ENCODE measurements around the gene SLC12A2. TPM values are rescaled to one million over a fixed set of nuclear protein-coding genes. Genes with fewer than 3 reads are reported as not detected.

SLC12A2 gene
- total RNA-seq, 2 donors from 2014 or later, result 51.3 to 195 TPM

- TF ChIP-seq POLR2A (IDR thresholded peaks at IDR 0.05) (no peak), POLR2AphosphoS5 (IDR thresholded peaks at IDR 0.05) (no peak), CTCF (IDR thresholded peaks at IDR 0.05) (no peak)
- DNase-seq (ENCODE audit: low spot score), result no peak
- H3K4me3 ChIP-seq, result no peak overlapping the region
- 74% methylated on average over 1 of the region's 1 CpG for WGBS
- no peaks in the 10 kb centered on the region for H3K36me3 ChIP-seq
- H3K4me1 ChIP-seq (replicated peaks), result no peaks in the 10 kb centered on the region
- H3K9me3 ChIP-seq, result no peaks in the 10 kb centered on the region
- H3K27ac ChIP-seq, result no peak overlapping the region
- intact Hi-C loops (cut with DNase I), result no loop called here
- no peaks in the 10 kb centered on the region for H3K27me3 ChIP-seq (replicated peaks; ENCODE audit: insufficient read depth)
Observed at GRCh38 chr5:128123936-128124335, 40.4 kb downstream of the SLC12A2 start.

- H3K36me3 ChIP-seq, result no peaks in the 10 kb centered on the region
- TF ChIP-seq CTCF (IDR thresholded peaks at IDR 0.05) (no peak), POLR2AphosphoS5 (IDR thresholded peaks at IDR 0.05) (no peak), POLR2A (IDR thresholded peaks at IDR 0.05) (no peak)
- no peak overlapping the region for H3K27ac ChIP-seq
- intact Hi-C loops (cut with DNase I), result no loop called here
- no peaks in the 10 kb centered on the region for H3K4me1 ChIP-seq (replicated peaks)
- WGBS, result 88% methylated on average over 2 of the region's 2 CpGs
- no peaks in the 10 kb centered on the region for H3K27me3 ChIP-seq (replicated peaks; ENCODE audit: insufficient read depth)
- no peaks in the 10 kb centered on the region for H3K9me3 ChIP-seq
- no peak overlapping the region for H3K4me3 ChIP-seq
- no peak for DNase-seq (ENCODE audit: low spot score)
Observed at GRCh38 chr5:128126241-128126640, 42.7 kb downstream of the SLC12A2 start.

- H3K36me3 ChIP-seq, result no peaks in the 10 kb centered on the region
- intact Hi-C loops (cut with DNase I), result no loop called here
- no peak overlapping the region for H3K4me3 ChIP-seq
- no peak for TF ChIP-seq POLR2A (IDR thresholded peaks at IDR 0.05)
- no peak for TF ChIP-seq POLR2AphosphoS5 (IDR thresholded peaks at IDR 0.05)
- no peak for TF ChIP-seq CTCF (IDR thresholded peaks at IDR 0.05)
- WGBS, result 82% methylated on average over 1 of the region's 1 CpG
- no peak overlapping the region for H3K27ac ChIP-seq
- no peaks in the 10 kb centered on the region for H3K4me1 ChIP-seq (replicated peaks)
- DNase-seq (ENCODE audit: low spot score), result no peak
- H3K27me3 ChIP-seq (replicated peaks; ENCODE audit: insufficient read depth), result no peaks in the 10 kb centered on the region
- H3K9me3 ChIP-seq, result no peaks in the 10 kb centered on the region
Observed at GRCh38 chr5:128132499-128132898, 48.9 kb downstream of the SLC12A2 start.

GRCh38 chr5:128135286-128135685 is 51.7 kb downstream of the SLC12A2 start:
- no peaks in the 10 kb centered on the region for H3K27me3 ChIP-seq (replicated peaks; ENCODE audit: insufficient read depth)
- TF ChIP-seq POLR2A (IDR thresholded peaks at IDR 0.05), result no peak
- no peak for TF ChIP-seq POLR2AphosphoS5 (IDR thresholded peaks at IDR 0.05)
- no peak for DNase-seq (ENCODE audit: low spot score)
- no peak overlapping the region for H3K4me3 ChIP-seq
- no peaks in the 10 kb centered on the region for H3K4me1 ChIP-seq (replicated peaks)
- no peak overlapping the region for H3K27ac ChIP-seq
- H3K9me3 ChIP-seq, result no peaks in the 10 kb centered on the region
- H3K36me3 ChIP-seq, result no peaks in the 10 kb centered on the region
- intact Hi-C loops (cut with DNase I), result no loop called here

- Histone ChIP-seq H3K9me3 (no peaks in the 10 kb centered on the region), H3K27ac (no peak overlapping the region), H3K4me3 (no peak overlapping the region), H3K27me3 (replicated peaks; ENCODE audit: insufficient read depth) (no peaks in the 10 kb centered on the region), H3K36me3 (no peaks in the 10 kb centered on the region), H3K4me1 (replicated peaks) (no peaks in the 10 kb centered on the region)
- DNase-seq (ENCODE audit: low spot score), result no peak
- 97% methylated on average over 2 of the region's 2 CpGs for WGBS
- intact Hi-C loops (cut with DNase I), result no loop called here
- TF ChIP-seq CTCF (IDR thresholded peaks at IDR 0.05) (no peak), POLR2AphosphoS5 (IDR thresholded peaks at IDR 0.05) (no peak), POLR2A (IDR thresholded peaks at IDR 0.05) (no peak)
Observed at GRCh38 chr5:128143911-128144310, 60.3 kb downstream of the SLC12A2 start.

Data from prostate gland (tissue), 2 donors.